Activated CD8-positive, alpha-beta T cell treated with anti-CD3 and anti-CD28 coated beads, Interleukin-2, amount 10 ng/mL, durations not matched to agents 7 days and 5 days (primary cell): ENCODE results near the gene LCN15. TPM values are rescaled to one million over a fixed set of nuclear protein-coding genes. Genes with fewer than 3 reads are reported as not detected.
"Not testable (repeated sequence)": the region's sequence is repeated elsewhere in the genome, so short reads cannot be mapped to it uniquely, and the experiment has no call there.

Experiments used
- ATAC-seq: fragments of 150-1000 bp; cut with Tn5 transposase; one replicate; pipeline ENCODE4 v1.10.0; 2021; ENCODE audit warnings: moderate library complexity
- CTCF ChIA-PET: fragments of 350-600 bp; sonication (Branson Sonifier 250); formaldehyde crosslinking; loops from one replicate; lab custom pipeline; 2021; ENCODE audit warnings: antibody characterized with exemption; lab: Charles Lee
- POLR2A ChIA-PET: fragments of 350-600 bp; sonication (Branson Sonifier 250); formaldehyde crosslinking; loops from one replicate; lab custom pipeline; 2021; ENCODE audit warnings: antibody characterized with exemption; lab: Charles Lee
- DNase-seq: peaks from one replicate; pipeline ENCODE4 v3.0.0-alpha.2; 2020
- H3K27ac Mint-ChIP-seq: one replicate; pipeline ENCODE4 v1.8.0; 2021; ENCODE audit warnings: mild to moderate bottlenecking, mixed read lengths
- H3K27me3 Mint-ChIP-seq: one replicate; pipeline ENCODE4 v1.8.0; 2021; ENCODE audit warnings: low read depth, mixed read lengths
- H3K36me3 Mint-ChIP-seq: one replicate; pipeline ENCODE4 v1.8.0; 2021; ENCODE audit warnings: low read depth, mixed read lengths
- H3K4me1 Mint-ChIP-seq: one replicate; pipeline ENCODE4 v1.8.0; 2021; ENCODE audit warnings: low read depth, mixed read lengths
- H3K4me3 Mint-ChIP-seq: one replicate; pipeline ENCODE4 v1.8.0; 2021; ENCODE audit warnings: mild to moderate bottlenecking, mixed read lengths
- H3K9me3 Mint-ChIP-seq: one replicate; pipeline ENCODE4 v1.8.0; 2022; ENCODE audit warnings: mixed read lengths; ENCODE audit not compliant: insufficient read depth
- total RNA-seq, 2 experiments: library from RNA; stranded (reverse); gene quantifications; one replicate each; pipeline ENCODE4 v1.2.3, GENCODE V29; 2021

LCN15 gene
- total RNA-seq, 2 experiments from 2014 or later = not detected

- H3K27ac Mint-ChIP-seq, ATAC-seq, H3K9me3 Mint-ChIP-seq, DNase-seq, H3K4me3 Mint-ChIP-seq, H3K36me3 Mint-ChIP-seq: not testable (repeated sequence)
- Mint-ChIP-seq H3K27me3 (peaks cover 15% of the 10 kb centered on the region), H3K4me1 (peaks cover 29% of the 10 kb centered on the region)
- ChIA-PET CTCF (interaction anchor here (1.3 to 1.7 kb wide), 2 partner anchors 11 to 15 kb away, joined by 3 to 9 read pairs; no protein-coding TSS in a partner anchor), POLR2A (interaction anchor here (1.0 kb wide), 1 partner anchor 11 kb away, joined by 5 read pairs; no protein-coding TSS in a partner anchor)
Measured at GRCh38 chr9:136803009-136803550, 38.8 kb upstream of the LCN15 start.

GRCh38 chr9:136802321-136802720 lies 38.0 kb upstream of the LCN15 start:
- Mint-ChIP-seq H3K4me1 (peaks cover 29% of the 10 kb centered on the region), H3K27me3 (peaks cover 15% of the 10 kb centered on the region), H3K9me3 (no peaks in the 10 kb centered on the region), H3K36me3 (peaks cover 3% of the 10 kb centered on the region), H3K4me3 (no peak overlapping the region), H3K27ac (no peak overlapping the region)
- POLR2A ChIA-PET = interaction anchor here (1.0 kb wide), 1 partner anchor 11 kb away, joined by 5 read pairs; no protein-coding TSS in a partner anchor
- ATAC-seq = no peak
- CTCF ChIA-PET = interaction anchor here (1.3 to 1.7 kb wide), 2 partner anchors 10 to 15 kb away, joined by 3 to 9 read pairs; no protein-coding TSS in a partner anchor
- no peak for DNase-seq

- ATAC-seq (peak; percentile 82), DNase-seq (peak; percentile 92)
- Mint-ChIP-seq H3K4me3 (peak overlapping the region; percentile 76), H3K27ac (peak overlapping the region; percentile 28), H3K4me1 (peaks cover 29% of the 10 kb centered on the region), H3K9me3 (no peaks in the 10 kb centered on the region), H3K36me3 (no peaks in the 10 kb centered on the region), H3K27me3 (peaks cover 26% of the 10 kb centered on the region)
- CTCF ChIA-PET = interaction anchor here (1.2 to 2.2 kb wide), 3 partner anchors 11 to 82 kb away, joined by 3 to 7 read pairs (median 4); partner anchors contain the start of gene AJM1
- POLR2A ChIA-PET = interaction anchor here (0.6 to 1.2 kb wide), 2 partner anchors 16 to 200 kb away, joined by 3 read pairs; no protein-coding TSS in a partner anchor
Measured at GRCh38 chr9:136799854-136800657, 35.7 kb upstream of the LCN15 start.

- no peak for ATAC-seq
- Mint-ChIP-seq H3K27me3 (peaks cover 26% of the 10 kb centered on the region), H3K4me1 (peaks cover 29% of the 10 kb centered on the region), H3K9me3 (no peaks in the 10 kb centered on the region), H3K36me3 (peaks cover 1% of the 10 kb centered on the region), H3K4me3 (peak overlapping the region; percentile 66), H3K27ac (no peak overlapping the region)
- DNase-seq = no peak
- POLR2A ChIA-PET = no interaction called here
- CTCF ChIA-PET = interaction anchor here (1.5 to 2.2 kb wide), 2 partner anchors 43 to 236 kb away, joined by 4 to 7 read pairs; partner anchors contain the start of gene AJM1
Measured at GRCh38 chr9:136799079-136799853, 34.9 kb upstream of the LCN15 start.

GRCh38 chr9:136798708-136799078 lies 34.4 kb upstream of the LCN15 start:
- Mint-ChIP-seq H3K4me3 (no peak overlapping the region), H3K9me3 (no peaks in the 10 kb centered on the region), H3K27ac (no peak overlapping the region), H3K4me1 (peaks cover 29% of the 10 kb centered on the region), H3K27me3 (peaks cover 26% of the 10 kb centered on the region), H3K36me3 (peaks cover 1% of the 10 kb centered on the region)
- DNase-seq (no peak), ATAC-seq (no peak)
- CTCF ChIA-PET = interaction anchor here (1.5 kb wide), 1 partner anchor 236 kb away, joined by 4 read pairs; no protein-coding TSS in a partner anchor
- POLR2A ChIA-PET = no interaction called here

- DNase-seq, H3K36me3 Mint-ChIP-seq, ATAC-seq, H3K4me3 Mint-ChIP-seq, POLR2A ChIA-PET, H3K9me3 Mint-ChIP-seq, H3K27ac Mint-ChIP-seq: not testable (repeated sequence)
- H3K4me1 Mint-ChIP-seq = peaks cover 42% of the 10 kb centered on the region
- H3K27me3 Mint-ChIP-seq = peaks cover 21% of the 10 kb centered on the region
- CTCF ChIA-PET = interaction anchor here (0.9 kb wide), 1 partner anchor 440 kb away, joined by 3 read pairs; no protein-coding TSS in a partner anchor
Measured at GRCh38 chr9:136796775-136797347, 32.5 kb upstream of the LCN15 start.

- peaks cover 41% of the 10 kb centered on the region for H3K4me1 Mint-ChIP-seq
- H3K36me3 Mint-ChIP-seq = peaks cover 7% of the 10 kb centered on the region
- H3K9me3 Mint-ChIP-seq = no peaks in the 10 kb centered on the region
- no peak for DNase-seq
- ATAC-seq = no peak
- peaks cover 20% of the 10 kb centered on the region for H3K27me3 Mint-ChIP-seq
- ChIA-PET CTCF (interaction anchor here (0.9 kb wide), 1 partner anchor 440 kb away, joined by 3 read pairs; no protein-coding TSS in a partner anchor), POLR2A (no interaction called here)
- H3K27ac Mint-ChIP-seq = no peak within 1 kb of the TSS
- no peak within 1 kb of the TSS for H3K4me3 Mint-ChIP-seq
Measured at GRCh38 chr9:136796238-136796774, 32.0 kb upstream of the LCN15 start, which contains the start of gene CCDC183. Gene CCDC183 (plus strand): TSS chr9:136796338. CDS start chr9:136796398, 60 bp downstream.

GRCh38 chr9:136795000-136795348 lies 30.7 kb upstream of the LCN15 start:
- Mint-ChIP-seq H3K27ac (no peak overlapping the region), H3K9me3 (no peaks in the 10 kb centered on the region), H3K27me3 (peaks cover 11% of the 10 kb centered on the region), H3K36me3 (peaks cover 7% of the 10 kb centered on the region), H3K4me1 (peaks cover 36% of the 10 kb centered on the region), H3K4me3 (no peak overlapping the region)
- no peak for ATAC-seq
- DNase-seq = no peak
- ChIA-PET POLR2A (no interaction called here), CTCF (no interaction called here)

- peaks cover 11% of the 10 kb centered on the region for H3K27me3 Mint-ChIP-seq
- DNase-seq = no peak
- no peaks in the 10 kb centered on the region for H3K9me3 Mint-ChIP-seq
- H3K4me1 Mint-ChIP-seq = peaks cover 39% of the 10 kb centered on the region
- ChIA-PET CTCF (interaction anchor here (1.1 to 1.5 kb wide), 3 partner anchors 48 to 240 kb away, joined by 3 to 4 read pairs (median 3); partner anchors contain the start of gene AJM1), POLR2A (no interaction called here)
- no peak overlapping the region for H3K27ac Mint-ChIP-seq
- no peak overlapping the region for H3K4me3 Mint-ChIP-seq
- no peak for ATAC-seq
- H3K36me3 Mint-ChIP-seq = peaks cover 7% of the 10 kb centered on the region
Measured at GRCh38 chr9:136794281-136794999, 30.1 kb upstream of the LCN15 start.
